ENCODE results near the gene PIK3R6.

GRCh38 chr17:8879410-8879809, 11.9 kb upstream of the PIK3R6 start:
- no peak for TF ChIP-seq CTCF (IDR thresholded peaks at IDR 0.05)
- TF ChIP-seq POLR2A (IDR thresholded peaks at IDR 0.05), result no peak
- TF ChIP-seq EP300 (IDR thresholded peaks at IDR 0.05), result no peak
